PC-3 (cell line): ENCODE data around the gene PRKN. TPM values are rescaled to one million over a fixed set of nuclear protein-coding genes. Genes with fewer than 3 reads are reported as not detected.

ENCODE experiments used
- ATAC-seq: fragments of 200-7000 bp; cut with Tn5 transposase; 2 replicates; pipeline ENCODE4 v1.9.1; 2020; ENCODE audit warnings: mild to moderate bottlenecking, moderate library complexity
- BruUV-seq: library from RNA; stranded (reverse); fragments of 400-500 nt; replicated peaks from 2 replicates; lab custom pipeline; 2021; lab: Mats Ljungman, UMichigan
- CTCF ChIA-PET: fragments of 300-600 bp; sonication (Branson Sonifier 250); formaldehyde crosslinking; loops from one replicate; lab custom pipeline; 2022; ENCODE audit warnings: antibody characterized with exemption; lab: Charles Lee
- POLR2A ChIA-PET: fragments of 300-600 bp; sonication (Branson Sonifier 250); formaldehyde crosslinking; loops from one replicate; lab custom pipeline; 2022; ENCODE audit warnings: antibody characterized with exemption; ENCODE audit not compliant: unreplicated experiment; lab: Charles Lee
- DNase-seq: peaks from one replicate; pipeline ENCODE4 v3.0.0-alpha.2; 2015
- H2AFZ ChIP-seq: fragments of 300-600 bp; sonication (generic); 2 replicates; pipeline ENCODE4 v1.6.0; 2016; ENCODE audit warnings: antibody characterized with exemption, low read length
- H3F3A ChIP-seq: fragments of 300-600 bp; sonication (generic); one replicate; pipeline ENCODE4 v1.6.0; 2017; ENCODE audit warnings: antibody characterized with exemption, low read length, control low read depth, mild to moderate bottlenecking; ENCODE audit not compliant: unreplicated experiment
- H3K27ac ChIP-seq: fragments of 300-600 bp; sonication (generic); 2 replicates; pipeline ENCODE4 v1.5.1; 2016; ENCODE audit warnings: mild to moderate bottlenecking, low read length
- H3K27me3 ChIP-seq: fragments of 300-600 bp; sonication (generic); 2 replicates; pipeline ENCODE4 v1.6.1; 2016; ENCODE audit warnings: low read length, mixed read lengths
- H3K36me3 ChIP-seq: fragments of 300-600 bp; sonication (generic); 2 replicates; pipeline ENCODE4 v1.6.1; 2016; ENCODE audit warnings: low read depth, mixed run types, low read length, mixed read lengths
- H3K4me1 ChIP-seq: fragments of 300-600 bp; sonication (generic); 2 replicates; pipeline ENCODE4 v1.5.1; 2016; ENCODE audit warnings: low read length; ENCODE audit not compliant: insufficient read depth
- H3K4me2 ChIP-seq: fragments of 300-600 bp; sonication (generic); 2 replicates; pipeline ENCODE4 v1.6.0; 2016; ENCODE audit warnings: low read length
- H3K4me3 ChIP-seq: fragments of 300-600 bp; sonication (generic); 2 replicates; pipeline ENCODE4 v1.5.1; 2016; ENCODE audit warnings: mild to moderate bottlenecking, low read length, mixed read lengths
- H3K79me2 ChIP-seq: fragments of 300-600 bp; sonication (generic); 2 replicates; pipeline ENCODE4 v1.6.1; 2017; ENCODE audit warnings: low read length, mixed read lengths
- H3K9ac ChIP-seq: fragments of 300-600 bp; sonication (generic); 2 replicates; pipeline ENCODE4 v1.6.0; 2016; ENCODE audit warnings: mild to moderate bottlenecking, low read length
- H3K9me2 ChIP-seq: fragments of 300-600 bp; sonication (generic); replicated peaks from 2 replicates; pipeline ENCODE4 v1.6.1; 2016; ENCODE audit warnings: mixed run types, low read length, mixed read lengths
- H3K9me3 ChIP-seq: fragments of 300-600 bp; sonication (generic); 2 replicates; pipeline ENCODE4 v1.6.1; 2016; ENCODE audit warnings: low read length, mixed read lengths
- H4K20me1 ChIP-seq: fragments of 300-600 bp; sonication (generic); 2 replicates; pipeline ENCODE4 v1.6.1; 2016; ENCODE audit warnings: low read length, mixed read lengths
- CTCF ChIP-seq: fragments of 300-600 bp; sonication (generic); conservative IDR thresholded peaks from 2 replicates; pipeline ENCODE4 v1.5.1; 2017; ENCODE audit warnings: antibody characterized with exemption, low read depth, mild to moderate bottlenecking, low read length
- EZH2 ChIP-seq: fragments of 300-600 bp; sonication (generic); IDR thresholded peaks from one replicate; pipeline ENCODE4 v1.6.1; 2017; ENCODE audit warnings: antibody characterized with exemption, mild to moderate bottlenecking, low read length; ENCODE audit not compliant: unreplicated experiment
- EZH2phosphoT487 ChIP-seq: fragments of 300-600 bp; sonication (generic); IDR thresholded peaks from 2 replicates; pipeline ENCODE4 v1.6.1; 2018; ENCODE audit warnings: mild to moderate bottlenecking, antibody characterized with exemption, low read length, borderline replicate concordance
- intact Hi-C: fragments of 100-400 bp; cut with micrococcal nuclease; formaldehyde crosslinking; loops from 2 replicates; pipeline ENCODE4 v1.9.0; 2023
- total RNA-seq: library from RNA; depleted of rRNA; stranded (reverse); fragments of >200 nt; gene quantifications from 2 replicates; pipeline ENCODE4 v1.2.3, GENCODE V29; 2014

PRKN gene
- total RNA-seq, 1 experiment from 2014 or later, result not detected

- ChIA-PET POLR2A (no interaction called here), CTCF (no interaction called here)
- TF ChIP-seq CTCF, result no peak
- TF ChIP-seq EZH2, result no peak
- no peak for TF ChIP-seq EZH2phosphoT487
- no peaks in the 10 kb centered on the region for H3K9me3 ChIP-seq
- H3K27ac ChIP-seq, result no peak overlapping the region
- H3F3A ChIP-seq, result no peaks in the 10 kb centered on the region
- no peaks in the 10 kb centered on the region for H4K20me1 ChIP-seq
- no peaks in the 10 kb centered on the region for H3K36me3 ChIP-seq
- intact Hi-C loops, result no loop called here
- H3K79me2 ChIP-seq, result no peaks in the 10 kb centered on the region
- ATAC-seq (no peak), DNase-seq (no peak)
- H3K27me3 ChIP-seq, result no peaks in the 10 kb centered on the region
- no peak overlapping the region for H3K9ac ChIP-seq
- no TSS peak for BruUV-seq
- H3K9me2 ChIP-seq, result no peaks in the 10 kb centered on the region
- H3K4me2 ChIP-seq, result no peak overlapping the region
- H3K4me1 ChIP-seq, result no peaks in the 10 kb centered on the region
- no peak overlapping the region for H3K4me3 ChIP-seq
- no peak overlapping the region for H2AFZ ChIP-seq
Observed at GRCh38 chr6:162637317-162637716, 90.2 kb downstream of the PRKN start.

- H3K9ac ChIP-seq, result no peak overlapping the region
- no peak overlapping the region for H2AFZ ChIP-seq
- ATAC-seq, result no peak
- no peaks in the 10 kb centered on the region for H3K9me3 ChIP-seq
- H3K4me2 ChIP-seq, result no peak overlapping the region
- no peak for TF ChIP-seq EZH2
- H3K27ac ChIP-seq, result no peak overlapping the region
- ChIA-PET CTCF (no interaction called here), POLR2A (no interaction called here)
- no peaks in the 10 kb centered on the region for H3K4me1 ChIP-seq
- H3K79me2 ChIP-seq, result no peaks in the 10 kb centered on the region
- H3K36me3 ChIP-seq, result no peaks in the 10 kb centered on the region
- no peak overlapping the region for H3K4me3 ChIP-seq
- intact Hi-C loops, result no loop called here
- BruUV-seq, result no TSS peak
- DNase-seq, result no peak
- H3K27me3 ChIP-seq, result no peaks in the 10 kb centered on the region
- no peaks in the 10 kb centered on the region for H4K20me1 ChIP-seq
- no peaks in the 10 kb centered on the region for H3K9me2 ChIP-seq
- no peaks in the 10 kb centered on the region for H3F3A ChIP-seq
Observed at GRCh38 chr6:162636167-162636566, 91.4 kb downstream of the PRKN start.

- H3K4me2 ChIP-seq, result no peak overlapping the region
- ChIA-PET CTCF (no interaction called here), POLR2A (no interaction called here)
- intact Hi-C loops, result no loop called here
- no peaks in the 10 kb centered on the region for H3K9me2 ChIP-seq
- H3K36me3 ChIP-seq, result no peaks in the 10 kb centered on the region
- no peaks in the 10 kb centered on the region for H3K4me1 ChIP-seq
- no peaks in the 10 kb centered on the region for H4K20me1 ChIP-seq
- H3F3A ChIP-seq, result no peaks in the 10 kb centered on the region
- H3K79me2 ChIP-seq, result no peaks in the 10 kb centered on the region
- no TSS peak for BruUV-seq
- no peak overlapping the region for H2AFZ ChIP-seq
- H3K27me3 ChIP-seq, result no peaks in the 10 kb centered on the region
- no peak overlapping the region for H3K4me3 ChIP-seq
- no peak for DNase-seq
- TF ChIP-seq CTCF (no peak), EZH2 (no peak), EZH2phosphoT487 (no peak)
- no peak for ATAC-seq
- no peaks in the 10 kb centered on the region for H3K9me3 ChIP-seq
- H3K27ac ChIP-seq, result no peak overlapping the region
- no peak overlapping the region for H3K9ac ChIP-seq
Observed at GRCh38 chr6:162631546-162631945, 96.0 kb downstream of the PRKN start.
